Ectodermal cell (in vitro differentiated cells): ENCODE data around the gene ST8SIA6.
"Not testable (repeated sequence)": the region's sequence is repeated elsewhere in the genome, so short reads cannot be mapped to it uniquely, and the experiment has no call there.

Source experiments
- H3K27ac ChIP-seq: 2 replicates; pipeline ENCODE4 v1.7.0; 2013; ENCODE audit warnings: mild to moderate bottlenecking, low read depth, low read length; ENCODE audit not compliant: insufficient read depth, poor library complexity, severe bottlenecking
- H3K27me3 ChIP-seq: 2 replicates; pipeline ENCODE4 v1.7.0; 2013; ENCODE audit warnings: mild to moderate bottlenecking, low read length; ENCODE audit not compliant: insufficient read depth, control insufficient read depth, poor library complexity, severe bottlenecking
- H3K36me3 ChIP-seq: one replicate; pipeline ENCODE4 v1.7.0; 2013; ENCODE audit warnings: low read length; ENCODE audit not compliant: control insufficient read depth, insufficient read depth
- H3K4me1 ChIP-seq: one replicate; pipeline ENCODE4 v1.7.0; 2013; ENCODE audit warnings: low read length; ENCODE audit not compliant: control insufficient read depth, insufficient read depth
- H3K4me3 ChIP-seq: 2 replicates; pipeline ENCODE4 v1.7.0; 2013; ENCODE audit warnings: low read depth, low read length, control low read depth; ENCODE audit not compliant: insufficient read depth
- H3K9me3 ChIP-seq: 2 replicates; pipeline ENCODE4 v1.7.0; 2013; ENCODE audit warnings: mild to moderate bottlenecking, low read length, moderate library complexity; ENCODE audit not compliant: control insufficient read depth
- WGBS, 2 experiments: methylation state at CpG; one replicate each; pipeline ENCODE4 v1.1.7; 2013; ENCODE audit warnings: missing lambda C conversion rate in 2 of 2; 5-methylcytosine and 5-hydroxymethylcytosine counted together

The ST8SIA6 gene

DNA sequence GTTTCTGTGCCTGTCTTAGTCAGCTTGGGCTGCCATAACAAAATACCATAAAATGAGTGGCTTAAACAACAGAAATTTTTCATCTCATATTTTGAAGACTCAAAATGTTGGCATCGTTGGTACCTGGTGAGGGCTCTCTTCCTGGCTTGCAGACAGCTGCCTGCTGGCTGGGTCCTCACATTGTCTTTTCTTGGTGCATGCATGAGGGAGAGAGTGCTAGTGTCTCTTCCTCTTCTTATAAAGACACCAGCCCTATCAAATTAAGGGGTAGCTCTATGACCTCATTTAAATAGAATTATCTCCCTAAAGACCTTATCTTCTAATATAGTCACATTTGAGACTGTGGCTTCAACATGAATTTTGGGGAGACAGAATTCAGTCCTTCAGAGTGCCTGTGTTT, 39.9 kb downstream of the ST8SIA6 start:
- Histone ChIP-seq H3K4me3 (no peak overlapping the region), H3K27me3 (no peaks in the 10 kb centered on the region), H3K36me3 (no peaks in the 10 kb centered on the region), H3K27ac (no peak overlapping the region), H3K9me3 (no peaks in the 10 kb centered on the region), H3K4me1 (no peaks in the 10 kb centered on the region)
- 71 to 89% methylated on average over 1 of the region's 1 CpG for WGBS, 2 experiments

GRCh38 chr10:17413876-17414275, 40.5 kb downstream of the ST8SIA6 start:
- WGBS, 2 experiments, result 89 to 94% methylated on average over 2 of the region's 2 CpGs
- H3K27me3 ChIP-seq, result no peaks in the 10 kb centered on the region
- no peaks in the 10 kb centered on the region for H3K4me1 ChIP-seq
- no peak overlapping the region for H3K27ac ChIP-seq
- H3K9me3 ChIP-seq, result no peaks in the 10 kb centered on the region
- no peaks in the 10 kb centered on the region for H3K36me3 ChIP-seq
- H3K4me3 ChIP-seq, result no peak overlapping the region

DNA sequence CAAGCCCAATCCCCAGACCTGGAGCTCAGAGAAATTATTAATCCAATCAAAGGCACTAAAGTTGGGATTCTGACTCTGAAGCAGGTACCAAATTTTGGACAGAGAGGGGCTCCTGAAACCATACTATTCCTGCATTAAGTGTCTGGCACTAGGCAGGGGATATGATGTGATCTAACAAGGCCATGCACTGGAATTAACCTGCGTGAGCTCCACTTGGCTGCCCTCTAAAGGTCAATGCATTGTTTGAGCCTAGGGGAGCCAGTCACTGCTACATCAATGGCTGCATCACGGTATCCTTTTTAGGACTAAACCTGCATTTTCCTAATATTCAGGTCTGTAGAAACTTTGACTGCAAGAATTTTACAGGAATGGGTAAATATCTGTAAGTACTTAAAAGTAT, 42.1 kb downstream of the ST8SIA6 start:
- no peaks in the 10 kb centered on the region for H3K4me1 ChIP-seq
- H3K36me3 ChIP-seq, result no peaks in the 10 kb centered on the region
- H3K4me3 ChIP-seq, result no peak overlapping the region
- no peaks in the 10 kb centered on the region for H3K9me3 ChIP-seq
- no peak overlapping the region for H3K27ac ChIP-seq
- 59 to 64% methylated on average over 2 of the region's 2 CpGs for WGBS, 2 experiments
- no peaks in the 10 kb centered on the region for H3K27me3 ChIP-seq

- H3K4me1 ChIP-seq, result no peaks in the 10 kb centered on the region
- H3K27me3 ChIP-seq, result no peaks in the 10 kb centered on the region
- H3K9me3 ChIP-seq, result no peaks in the 10 kb centered on the region
- H3K36me3 ChIP-seq, result no peaks in the 10 kb centered on the region
- no peak overlapping the region for H3K27ac ChIP-seq
- 91 to 92% methylated on average over 4 to 5 of the region's 5 CpGs for WGBS, 2 experiments
- H3K4me3 ChIP-seq, result no peak overlapping the region
These were observed 43.5 kb downstream of the ST8SIA6 start for GRCh38 chr10:17410907-17411306.

- H3K27ac ChIP-seq, result no peak overlapping the region
- 96 to 97% methylated on average over 5 of the region's 5 CpGs for WGBS, 2 experiments
- H3K27me3 ChIP-seq, result no peaks in the 10 kb centered on the region
- H3K4me3 ChIP-seq, result no peak overlapping the region
- no peaks in the 10 kb centered on the region for H3K4me1 ChIP-seq
- no peaks in the 10 kb centered on the region for H3K36me3 ChIP-seq
- H3K9me3 ChIP-seq, result no peaks in the 10 kb centered on the region
These were observed 45.1 kb downstream of the ST8SIA6 start for GRCh38 chr10:17409170-17409733.

DNA sequence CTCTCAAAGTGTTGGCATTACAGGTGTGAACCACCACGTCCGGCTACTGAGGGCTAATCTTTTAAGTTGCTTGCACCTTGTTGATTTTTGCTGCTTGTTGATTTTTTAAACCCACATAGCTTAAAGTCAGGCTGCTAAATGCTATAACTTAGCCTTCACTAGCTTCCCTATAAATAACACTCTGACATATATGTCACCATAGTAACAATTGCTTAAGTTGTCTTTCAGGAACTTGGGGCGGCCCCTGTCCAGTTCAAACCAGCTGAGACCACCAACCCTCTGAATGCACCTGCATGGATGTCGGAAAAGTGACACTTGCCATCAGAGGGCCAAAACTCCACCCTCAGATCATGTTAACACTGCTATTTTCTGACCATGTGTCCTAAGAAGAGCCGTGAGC, 47.3 kb downstream of the ST8SIA6 start:
- Histone ChIP-seq H3K36me3 (no peaks in the 10 kb centered on the region), H3K4me3 (no peak overlapping the region), H3K27ac (no peak overlapping the region), H3K4me1 (no peaks in the 10 kb centered on the region), H3K27me3 (no peaks in the 10 kb centered on the region), H3K9me3 (no peaks in the 10 kb centered on the region)
- 93 to 95% methylated on average over 5 of the region's 5 CpGs for WGBS, 2 experiments

DNA sequence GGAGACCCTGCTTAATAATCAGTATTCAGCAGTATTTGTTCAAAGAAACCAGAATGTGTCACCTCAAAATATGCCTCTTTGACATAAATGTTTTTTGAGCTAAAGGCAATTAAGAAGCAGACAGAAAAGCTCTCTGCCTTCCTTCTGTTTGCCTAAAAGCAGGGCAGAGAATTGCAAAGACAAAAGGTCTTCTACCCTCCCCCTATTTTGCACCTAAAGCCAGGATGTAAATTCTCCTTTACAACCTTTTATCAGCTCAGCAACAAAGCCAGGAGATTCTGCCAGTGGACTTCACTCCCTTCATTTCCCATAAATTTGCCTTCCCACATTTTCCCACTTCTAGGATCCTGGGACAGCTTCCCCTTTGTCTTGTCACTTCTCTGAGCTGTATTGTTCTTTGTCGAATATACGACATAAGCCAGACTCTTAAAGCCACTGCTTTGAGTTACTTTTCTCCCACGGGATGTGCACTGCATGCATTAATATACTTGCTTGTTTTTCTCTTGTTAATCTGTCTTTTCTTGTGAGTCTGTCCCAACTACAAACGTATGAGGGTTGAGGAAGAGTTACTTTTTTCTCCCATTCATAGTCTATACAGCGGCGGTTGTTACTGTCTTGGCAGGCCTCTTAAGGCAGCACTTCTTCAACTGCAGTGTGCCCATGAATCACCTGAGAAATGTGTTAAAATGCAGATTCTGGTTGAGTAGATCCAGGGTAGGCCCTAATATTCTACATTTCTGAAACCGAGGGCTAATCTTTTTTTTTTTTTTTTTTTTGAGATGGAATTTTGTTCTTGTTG, 48.2 kb downstream of the ST8SIA6 start:
- 50 to 52% methylated on average over 6 to 7 of the region's 7 CpGs for WGBS, 2 experiments
- Histone ChIP-seq H3K4me1 (no peaks in the 10 kb centered on the region), H3K27me3 (no peaks in the 10 kb centered on the region), H3K4me3 (no peak overlapping the region), H3K36me3 (no peaks in the 10 kb centered on the region), H3K9me3 (no peaks in the 10 kb centered on the region), H3K27ac (no peak overlapping the region)

DNA sequence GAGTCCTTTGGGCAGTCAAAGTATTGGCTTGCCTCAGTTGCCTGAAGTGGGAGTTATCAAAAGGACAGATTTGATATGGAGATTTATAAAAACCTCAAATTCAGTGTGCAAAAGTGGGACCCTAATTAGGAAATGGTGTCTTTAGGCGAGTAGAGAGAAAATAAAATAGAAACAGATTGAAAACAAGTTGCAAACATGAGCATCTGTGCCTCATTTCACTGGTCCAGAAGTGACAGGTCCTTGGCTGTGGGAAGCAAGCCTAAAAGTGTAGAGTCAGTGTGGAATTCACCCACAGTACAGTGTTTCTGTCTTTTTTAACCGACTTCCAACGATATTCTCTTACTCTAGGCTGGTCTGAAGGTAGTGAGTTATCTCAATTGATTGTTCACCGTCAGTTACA, 51.2 kb downstream of the ST8SIA6 start:
- no peak overlapping the region for H3K4me3 ChIP-seq
- H3K9me3 ChIP-seq, result no peaks in the 10 kb centered on the region
- no peak overlapping the region for H3K27ac ChIP-seq
- H3K4me1 ChIP-seq, result no peaks in the 10 kb centered on the region
- WGBS, 2 experiments, result 83 to 84% methylated on average over 4 of the region's 4 CpGs
- H3K27me3 ChIP-seq, result no peaks in the 10 kb centered on the region
- no peaks in the 10 kb centered on the region for H3K36me3 ChIP-seq

- not testable (repeated sequence) for H3K9me3 ChIP-seq, H3K27me3 ChIP-seq, H3K4me3 ChIP-seq, H3K27ac ChIP-seq, H3K4me1 ChIP-seq, H3K36me3 ChIP-seq
- WGBS, 2 experiments, result 88% methylated on average over 1 of the region's 2 CpGs; no CpG with 5 or more reads in 1 of the 2 experiments
These were observed 52.4 kb downstream of the ST8SIA6 start for GRCh38 chr10:17402040-17402439.

- Histone ChIP-seq H3K4me3 (no peak overlapping the region), H3K27me3 (no peaks in the 10 kb centered on the region), H3K4me1 (no peaks in the 10 kb centered on the region), H3K9me3 (no peaks in the 10 kb centered on the region), H3K27ac (no peak overlapping the region), H3K36me3 (no peaks in the 10 kb centered on the region)
- WGBS, 2 experiments, result 95 to 98% methylated on average over 3 of the region's 3 CpGs
These were observed 58.4 kb downstream of the ST8SIA6 start for GRCh38 chr10:17396004-17396403.
